NCI-H187 treated with DMSO at 0.1 percent for 48 hours (cell line): ENCODE data around the gene SYNGAP1.
"Not testable (repeated sequence)": the region's sequence is repeated elsewhere in the genome, so short reads cannot be mapped to it uniquely, and the experiment has no call there.

Experiments used
- DNase-seq: peaks from one replicate; lab custom pipeline; 2025; lab: John Stamatoyannopoulos, UW

Gene SYNGAP1

DNA sequence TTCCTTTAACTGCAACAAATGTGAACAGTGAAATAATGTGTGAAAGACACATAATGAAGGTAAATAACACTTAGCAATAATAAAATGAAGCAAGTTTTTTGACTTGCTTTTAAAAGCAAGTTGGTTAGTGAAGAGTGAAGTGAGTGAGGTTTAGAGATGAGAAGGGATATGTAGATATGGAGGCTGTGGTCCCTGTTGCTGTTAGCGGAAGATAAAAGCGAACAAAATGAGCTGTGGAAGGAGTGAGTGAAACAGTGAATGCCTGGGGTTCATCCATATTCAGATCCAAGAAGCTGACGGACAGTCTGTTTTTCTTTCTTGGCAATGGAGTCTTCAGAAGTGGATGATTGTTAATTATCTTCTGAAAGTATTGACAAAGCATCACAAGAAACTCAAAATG is 58.0 kb downstream of the SYNGAP1 start:
- DNase-seq = no peak

DNA sequence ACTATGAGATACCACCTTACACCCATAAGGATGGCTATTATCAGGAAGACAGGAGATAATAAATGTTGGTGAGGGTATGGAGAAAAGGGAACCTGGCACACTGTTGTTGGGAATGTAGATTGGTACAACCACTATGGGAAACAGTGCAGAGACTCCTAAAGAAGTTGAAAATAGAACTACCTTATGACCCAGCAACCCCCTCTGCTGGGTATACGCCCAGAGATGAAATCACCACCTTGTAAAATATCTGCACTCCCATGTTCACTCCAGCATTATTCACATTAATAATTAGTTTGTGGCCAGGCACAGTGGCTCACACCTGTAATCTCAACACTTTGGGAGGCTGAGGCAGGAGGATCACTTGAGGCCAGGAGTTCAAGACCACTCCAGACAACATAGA is 61.3 kb downstream of the SYNGAP1 start:
- DNase-seq = no peak

DNA sequence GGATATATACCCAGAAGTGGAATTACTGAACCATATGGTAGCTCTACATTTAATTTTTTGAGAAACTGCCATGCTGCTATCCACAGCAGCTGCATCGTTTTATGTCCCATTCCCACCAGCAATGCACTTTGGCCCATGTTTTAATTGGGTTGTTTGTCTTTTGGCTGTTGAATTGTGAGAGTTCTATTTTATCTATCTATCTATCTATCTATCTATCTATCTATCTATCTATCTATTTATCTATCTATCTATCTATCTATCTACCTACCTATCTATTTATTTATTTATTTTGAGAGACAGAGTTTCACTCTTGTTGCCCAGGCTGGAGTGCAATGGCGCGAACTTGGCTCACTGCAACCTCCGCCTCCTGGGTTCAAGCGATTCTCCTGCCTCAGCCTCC is 62.8 kb downstream of the SYNGAP1 start:
- not testable (repeated sequence) for DNase-seq

DNA sequence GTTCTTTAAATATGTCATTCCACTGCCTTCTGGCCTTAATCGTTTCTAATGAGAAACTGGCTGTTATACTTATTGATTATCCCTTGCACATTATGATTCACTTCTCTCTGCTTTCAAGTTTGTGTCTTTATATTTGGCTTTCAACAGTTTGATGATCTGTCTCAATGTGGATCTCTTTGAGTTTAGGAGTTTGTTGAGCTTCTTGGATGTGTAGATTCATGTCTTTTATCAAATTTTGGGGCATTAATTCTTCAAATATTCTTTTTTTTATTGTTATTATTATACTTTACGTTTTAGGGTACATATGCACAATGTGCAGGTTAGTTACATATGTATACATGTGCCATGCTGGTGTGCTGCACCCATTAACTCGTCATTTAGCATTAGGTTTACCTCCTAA is 63.8 kb downstream of the SYNGAP1 start:
- no peak for DNase-seq

DNA sequence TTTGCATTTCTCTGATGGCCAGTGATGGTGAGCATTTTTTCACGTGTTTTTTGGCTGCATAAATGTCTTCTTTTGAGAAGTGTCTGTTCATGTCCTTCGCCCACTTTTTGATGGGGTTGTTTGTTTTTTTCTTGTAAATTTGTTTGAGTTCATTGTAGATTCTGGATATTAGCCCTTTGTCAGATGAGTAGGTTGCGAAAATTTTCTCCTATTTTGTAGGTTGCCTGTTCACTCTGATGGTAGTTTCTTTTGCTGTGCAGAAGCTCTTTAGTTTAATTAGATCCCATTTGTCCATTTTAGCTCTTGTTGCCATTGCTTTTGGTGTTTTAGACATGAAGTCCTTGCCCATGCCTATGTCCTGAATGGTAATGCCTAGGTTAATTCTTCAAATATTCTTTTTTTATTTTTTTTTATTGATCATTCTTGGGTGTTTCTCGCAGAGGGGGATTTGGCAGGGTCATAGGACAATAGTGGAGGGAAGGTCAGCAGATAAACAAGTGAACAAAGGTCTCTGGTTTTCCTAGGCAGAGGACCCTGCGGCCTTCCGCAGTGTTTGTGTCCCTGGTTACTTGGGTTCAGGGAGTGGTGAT is 64.9 kb downstream of the SYNGAP1 start:
- not testable (repeated sequence) for DNase-seq

DNA sequence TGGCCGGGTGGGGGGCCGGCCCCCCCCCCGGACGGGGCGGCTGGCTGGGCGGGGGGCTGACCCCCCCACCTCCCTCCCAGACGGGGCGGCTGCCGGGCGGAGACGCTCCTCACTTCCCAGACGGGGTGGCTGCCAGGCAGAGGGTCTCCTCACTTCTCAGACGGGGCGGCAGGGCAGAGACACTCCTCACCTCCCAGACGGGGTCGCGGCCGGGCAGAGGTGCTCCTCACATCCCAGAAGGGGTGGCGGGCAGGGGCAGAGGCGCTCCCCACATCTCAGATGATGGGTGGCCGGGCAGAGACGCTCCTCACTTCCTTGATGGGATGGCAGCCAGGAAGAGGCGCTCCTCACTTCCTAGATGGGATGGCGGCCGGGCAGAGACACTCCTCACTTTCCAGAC is 65.8 kb downstream of the SYNGAP1 start:
- DNase-seq = not testable (repeated sequence)

DNA sequence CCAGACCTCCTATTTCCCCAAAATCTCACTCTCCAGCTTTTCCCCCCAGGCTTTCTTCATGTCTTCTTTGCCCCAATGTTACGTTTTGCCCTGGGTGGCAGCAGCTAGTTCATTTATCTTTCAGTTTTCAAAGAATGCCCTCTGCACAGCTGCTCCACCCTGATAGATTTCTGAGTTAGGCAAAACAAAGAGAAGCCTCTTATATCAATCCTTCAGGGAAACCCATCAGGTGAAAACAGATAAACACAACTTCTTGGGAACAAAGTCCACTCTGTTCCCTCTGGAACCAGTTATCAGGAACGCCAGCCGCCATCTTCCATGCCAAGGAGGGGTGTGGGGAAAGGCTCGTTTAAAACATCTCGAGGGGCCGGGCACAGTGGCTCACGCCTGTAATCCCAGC is 68.5 kb downstream of the SYNGAP1 start:
- no peak for DNase-seq

DNA sequence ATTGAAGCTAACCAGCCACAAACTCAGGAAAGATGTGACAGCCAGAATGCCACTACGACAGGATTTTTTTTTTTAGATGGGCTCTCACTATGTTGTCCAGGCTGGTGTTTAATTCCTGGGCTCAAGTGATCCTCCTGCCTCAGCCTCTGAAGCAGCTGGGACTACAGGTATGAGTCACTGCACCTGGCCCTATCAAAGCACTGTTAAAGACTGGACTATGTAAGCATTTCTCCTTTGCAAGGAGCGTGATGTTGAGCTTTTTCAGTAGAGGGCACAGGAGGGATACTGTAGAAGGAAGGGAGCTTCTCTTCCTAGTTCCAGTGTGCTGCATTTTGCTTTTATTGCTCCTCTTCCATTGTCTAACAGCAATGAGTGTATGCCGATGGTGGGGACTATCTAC is 70.3 kb downstream of the SYNGAP1 start:
- DNase-seq = no peak

DNA sequence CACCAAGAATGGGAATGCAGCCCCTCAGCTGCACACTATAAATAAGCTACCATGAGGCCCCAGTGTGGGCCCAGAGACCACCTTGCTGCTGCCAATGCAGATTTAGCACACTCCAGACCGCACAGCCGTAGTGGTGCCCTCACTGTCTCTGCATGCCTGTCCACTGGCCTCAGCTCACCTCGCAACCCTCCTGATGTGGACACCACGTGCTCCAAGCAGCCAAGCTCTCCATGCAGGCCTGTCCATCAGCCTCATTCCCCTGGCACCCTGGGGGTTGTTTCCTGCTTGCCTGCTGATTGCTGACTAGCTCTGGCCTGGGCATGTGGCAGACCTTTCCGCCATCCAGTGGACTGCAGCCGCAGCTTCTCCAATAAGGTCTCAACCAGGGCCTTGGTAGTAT is 70.8 kb downstream of the SYNGAP1 start:
- no peak for DNase-seq

DNA sequence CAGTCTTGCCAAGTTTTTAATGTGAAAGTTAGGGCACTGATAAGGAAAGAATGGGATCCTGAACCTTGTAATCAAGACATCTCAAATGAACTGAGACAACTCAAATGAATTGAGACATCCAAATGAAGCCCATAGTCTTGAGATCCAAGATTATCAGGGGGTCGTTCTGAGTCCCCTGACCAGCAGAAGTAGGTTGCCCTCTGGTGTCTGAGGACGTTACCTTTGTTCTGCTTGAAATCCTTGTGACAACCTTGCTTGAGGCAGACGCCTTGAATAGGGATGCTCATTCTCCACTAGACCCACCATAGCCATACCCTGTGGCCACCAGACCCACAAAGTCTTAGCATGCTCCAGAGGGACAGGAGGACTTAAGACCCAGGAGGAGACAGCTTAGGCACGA is 72.2 kb downstream of the SYNGAP1 start:
- no peak for DNase-seq

DNA sequence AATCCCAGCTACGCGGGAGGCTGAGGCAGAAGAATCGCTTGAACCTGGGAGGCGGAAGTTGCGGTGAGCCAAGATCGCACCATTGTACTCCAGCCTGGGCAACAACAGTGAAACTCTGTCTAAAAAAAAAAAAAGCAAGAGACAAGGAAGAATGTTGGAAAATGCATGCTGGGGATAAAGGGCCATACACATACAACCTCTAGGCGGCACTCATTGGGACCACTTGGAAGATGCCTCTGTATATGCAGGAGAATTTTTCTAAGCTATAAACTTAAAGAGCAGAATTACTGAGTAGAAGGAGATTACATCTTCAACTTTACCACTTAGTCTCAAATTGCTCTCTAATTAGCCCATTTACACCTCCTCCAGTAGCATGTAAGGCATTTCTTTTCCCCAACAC is 77.3 kb downstream of the SYNGAP1 start:
- no peak for DNase-seq

DNA sequence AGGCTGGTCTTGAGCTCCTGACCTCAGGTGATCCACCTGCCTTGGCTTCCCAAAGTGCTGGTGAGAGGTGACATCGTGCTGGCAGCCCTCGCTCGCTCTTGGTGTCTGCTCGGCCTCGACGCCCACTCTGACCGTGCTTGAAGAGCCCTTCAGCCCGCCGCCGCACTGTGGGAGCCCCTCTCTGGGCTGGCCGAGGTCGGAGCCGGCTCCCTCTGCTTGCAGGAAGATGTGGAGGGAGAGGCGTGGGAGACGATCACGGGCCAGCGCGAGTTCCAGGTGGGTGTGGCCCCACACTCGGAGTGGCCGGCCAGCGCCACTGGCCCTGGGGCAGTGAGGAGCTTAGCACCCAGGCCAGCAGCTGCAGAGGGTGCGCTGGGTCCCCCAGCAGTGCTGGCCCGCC is 82.6 kb downstream of the SYNGAP1 start:
- DNase-seq = no peak

DNA sequence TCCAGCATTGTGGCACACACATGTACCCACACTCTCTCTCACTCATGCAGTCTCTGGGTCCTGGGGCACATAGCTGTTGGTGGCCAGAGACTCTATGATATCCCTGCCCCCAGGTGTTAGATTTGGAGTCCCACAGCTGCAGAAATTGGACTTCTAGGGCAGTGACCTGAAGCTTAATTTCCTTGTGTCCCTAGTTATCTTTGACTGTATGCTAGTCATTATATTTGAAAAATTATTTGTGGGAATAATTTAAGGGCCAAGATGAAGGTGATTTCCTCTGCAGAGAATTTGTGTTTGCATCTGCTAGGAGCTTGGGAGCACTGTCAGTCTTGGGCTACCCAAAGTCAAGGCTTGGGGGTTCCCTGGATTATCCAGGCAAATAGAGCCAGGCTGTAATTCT is 84.6 kb downstream of the SYNGAP1 start:
- DNase-seq = no peak
